T-helper 2 cell treated with Interferon-gamma antibody and Interleukin-4, amounts not matched to agents 5 μg/mL and 100 μg/mL, for 36 hours (primary cell): ENCODE measurements around the gene SSNA1.

ENCODE experiments used
- DNase-seq: peaks from one replicate; pipeline ENCODE4 v3.0.0; 2021; ENCODE audit warnings: low spot score
- H3K27ac Mint-ChIP-seq: one replicate; pipeline ENCODE4 v1.8.0; 2021; ENCODE audit warnings: mild to moderate bottlenecking, mixed read lengths
- H3K27me3 Mint-ChIP-seq: one replicate; pipeline ENCODE4 v1.8.0; 2021; ENCODE audit warnings: low read depth, mixed read lengths
- H3K36me3 Mint-ChIP-seq: one replicate; pipeline ENCODE4 v1.8.0; 2021; ENCODE audit warnings: low read depth, mixed read lengths
- H3K4me1 Mint-ChIP-seq: one replicate; pipeline ENCODE4 v1.8.0; 2021; ENCODE audit warnings: low read depth, mixed read lengths
- H3K4me3 Mint-ChIP-seq: one replicate; pipeline ENCODE4 v1.8.0; 2022; ENCODE audit warnings: mild to moderate bottlenecking, moderate library complexity, mixed read lengths
- H3K9me3 Mint-ChIP-seq: one replicate; pipeline ENCODE4 v1.8.0; 2021; ENCODE audit warnings: mixed read lengths

Gene SSNA1

GRCh38 chr9:137148242-137148641, 40.2 kb upstream of the SSNA1 start:
- H3K4me1 Mint-ChIP-seq: peaks cover 4% of the 10 kb centered on the region
- H3K36me3 Mint-ChIP-seq: no peaks in the 10 kb centered on the region
- H3K4me3 Mint-ChIP-seq: no peak overlapping the region
- no peaks in the 10 kb centered on the region for H3K9me3 Mint-ChIP-seq
- no peak overlapping the region for H3K27ac Mint-ChIP-seq
- DNase-seq: no peak
- H3K27me3 Mint-ChIP-seq: no peaks in the 10 kb centered on the region

DNA sequence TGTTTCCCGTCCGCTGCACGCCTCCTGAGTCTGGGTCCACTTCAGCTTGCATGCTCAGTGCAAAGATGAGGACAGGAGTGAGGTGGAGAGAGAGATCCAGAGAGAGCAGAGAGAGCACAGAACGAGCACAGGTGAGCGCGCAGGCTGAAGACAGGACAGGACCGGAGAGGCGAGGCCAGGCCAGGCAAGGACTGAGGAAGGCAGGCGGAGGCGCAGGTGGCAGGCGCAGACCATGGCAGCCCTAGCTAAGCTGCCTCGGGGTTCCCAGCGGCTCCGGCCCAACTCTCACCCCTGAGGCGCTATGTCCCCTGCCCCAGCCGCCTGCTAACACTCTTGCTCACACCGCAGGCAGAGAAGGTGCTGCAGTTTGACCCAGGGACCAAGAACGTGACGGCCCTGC, 39.8 kb upstream of the SSNA1 start:
- Mint-ChIP-seq H3K36me3 (no peaks in the 10 kb centered on the region), H3K27ac (no peak overlapping the region), H3K9me3 (no peaks in the 10 kb centered on the region), H3K4me3 (no peak overlapping the region), H3K27me3 (no peaks in the 10 kb centered on the region), H3K4me1 (peaks cover 4% of the 10 kb centered on the region)
- DNase-seq: no peak

DNA sequence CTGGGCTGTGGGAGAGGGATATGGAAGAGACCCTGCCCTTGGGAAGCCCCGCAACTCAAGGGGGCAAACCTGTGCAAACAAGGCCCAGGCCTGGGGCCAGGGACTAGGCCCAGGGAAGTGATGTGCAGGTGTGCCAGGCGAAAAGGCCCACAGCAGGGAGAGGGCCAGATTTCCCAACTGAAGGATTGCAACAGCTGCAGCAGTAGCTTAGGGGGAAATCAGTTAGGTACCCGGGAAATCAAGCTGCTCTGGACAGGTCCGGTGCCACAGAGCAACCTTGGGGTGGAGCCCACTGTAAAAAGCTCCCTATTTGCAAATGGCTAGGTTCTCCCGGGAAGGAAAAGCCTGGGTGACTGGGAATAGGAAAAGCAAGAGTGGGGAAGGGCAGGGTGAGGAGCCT, 39.1 kb upstream of the SSNA1 start:
- Mint-ChIP-seq H3K36me3 (no peaks in the 10 kb centered on the region), H3K27ac (no peak overlapping the region), H3K4me3 (no peak overlapping the region), H3K4me1 (peaks cover 4% of the 10 kb centered on the region), H3K27me3 (no peaks in the 10 kb centered on the region), H3K9me3 (no peaks in the 10 kb centered on the region)
- DNase-seq: no peak

DNA sequence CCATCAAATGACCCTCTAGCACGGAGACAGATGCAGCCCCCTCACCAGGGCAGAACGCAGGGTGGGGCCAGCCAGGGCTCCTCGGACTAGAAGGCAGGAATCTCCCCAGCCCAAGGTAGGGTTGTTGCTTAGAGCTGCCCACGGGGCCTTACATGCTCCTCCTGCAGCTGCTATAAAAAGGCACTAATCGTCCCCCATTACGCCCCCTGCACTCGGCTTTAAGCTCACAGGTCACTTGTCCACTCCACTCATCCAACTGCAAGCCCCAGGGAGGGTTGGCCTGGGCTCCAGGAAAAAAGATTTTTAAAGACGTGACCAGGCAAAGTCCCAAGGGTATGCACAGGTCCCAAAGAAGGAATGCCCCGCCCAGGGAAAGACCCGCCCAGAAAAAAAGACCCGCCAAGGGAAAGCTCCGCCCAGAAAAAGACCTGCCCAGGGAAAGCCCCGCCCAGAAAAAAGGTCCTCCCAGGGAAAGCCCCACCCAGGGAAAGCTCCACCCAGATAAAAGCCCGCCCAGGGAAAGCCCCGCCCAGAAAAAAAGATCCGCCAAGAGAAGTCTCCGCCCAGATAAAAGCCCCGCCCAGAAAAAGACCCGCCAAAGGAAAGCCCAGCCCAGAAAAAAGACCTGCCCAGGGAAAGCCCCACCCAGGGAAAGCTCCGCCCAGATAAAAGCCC, 38.4 kb upstream of the SSNA1 start:
- H3K27ac Mint-ChIP-seq: no peak overlapping the region
- H3K36me3 Mint-ChIP-seq: no peaks in the 10 kb centered on the region
- peaks cover 3% of the 10 kb centered on the region for H3K27me3 Mint-ChIP-seq
- H3K4me3 Mint-ChIP-seq: no peak overlapping the region
- no peaks in the 10 kb centered on the region for H3K9me3 Mint-ChIP-seq
- H3K4me1 Mint-ChIP-seq: peaks cover 4% of the 10 kb centered on the region
- DNase-seq: no peak

- peak overlapping the region; percentile 54 for H3K27ac Mint-ChIP-seq
- H3K4me3 Mint-ChIP-seq: no peak overlapping the region
- H3K4me1 Mint-ChIP-seq: peaks cover 4% of the 10 kb centered on the region
- H3K9me3 Mint-ChIP-seq: no peaks in the 10 kb centered on the region
- DNase-seq: peak; percentile 55
- H3K27me3 Mint-ChIP-seq: peaks cover 3% of the 10 kb centered on the region
- no peaks in the 10 kb centered on the region for H3K36me3 Mint-ChIP-seq
These were observed 37.6 kb upstream of the SSNA1 start for GRCh38 chr9:137150617-137151457.

- H3K4me1 Mint-ChIP-seq: peaks cover 5% of the 10 kb centered on the region
- DNase-seq: no peak
- H3K27me3 Mint-ChIP-seq: peaks cover 11% of the 10 kb centered on the region
- no peak overlapping the region for H3K27ac Mint-ChIP-seq
- no peaks in the 10 kb centered on the region for H3K9me3 Mint-ChIP-seq
- no peak overlapping the region for H3K4me3 Mint-ChIP-seq
- H3K36me3 Mint-ChIP-seq: no peaks in the 10 kb centered on the region
These were observed 35.6 kb upstream of the SSNA1 start for GRCh38 chr9:137152844-137153405.

DNA sequence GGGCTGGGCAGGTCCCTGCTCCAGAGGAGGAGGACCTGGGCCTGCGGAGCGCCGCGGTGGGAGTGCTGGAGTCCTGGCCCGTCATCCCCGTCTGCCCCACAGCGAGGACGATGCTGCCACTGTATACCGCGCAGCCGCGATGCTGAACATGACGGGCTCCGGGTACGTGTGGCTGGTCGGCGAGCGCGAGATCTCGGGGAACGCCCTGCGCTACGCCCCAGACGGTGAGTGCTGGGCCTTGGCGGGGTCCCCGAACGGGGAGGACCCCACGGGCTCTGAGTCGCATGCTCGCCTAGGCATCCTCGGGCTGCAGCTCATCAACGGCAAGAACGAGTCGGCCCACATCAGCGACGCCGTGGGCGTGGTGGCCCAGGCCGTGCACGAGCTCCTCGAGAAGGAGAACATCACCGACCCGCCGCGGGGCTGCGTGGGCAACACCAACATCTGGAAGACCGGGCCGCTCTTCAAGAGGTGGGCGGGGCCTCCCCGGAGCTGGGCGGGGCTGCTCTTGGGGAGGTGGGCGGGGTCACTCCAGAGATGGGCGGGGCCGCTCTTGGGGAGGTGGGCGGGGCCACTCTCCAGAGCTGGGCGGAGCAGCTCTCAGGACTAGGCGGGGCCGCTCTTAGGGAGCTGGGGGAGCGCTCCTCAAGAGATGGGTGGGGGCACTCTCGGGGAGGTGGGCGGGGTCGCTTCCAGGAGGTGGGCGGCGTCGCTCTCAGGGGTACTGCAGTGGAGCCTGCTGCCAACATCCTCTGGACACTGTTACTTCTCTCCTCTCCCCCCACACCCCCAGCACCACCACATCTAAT, 31.7 kb upstream of the SSNA1 start:
- DNase-seq: peak; percentile 58
- H3K27me3 Mint-ChIP-seq: peaks cover 34% of the 10 kb centered on the region
- H3K27ac Mint-ChIP-seq: no peak overlapping the region
- peaks cover 6% of the 10 kb centered on the region for H3K4me1 Mint-ChIP-seq
- H3K4me3 Mint-ChIP-seq: peak overlapping the region; percentile 46
- H3K9me3 Mint-ChIP-seq: no peaks in the 10 kb centered on the region
- H3K36me3 Mint-ChIP-seq: no peaks in the 10 kb centered on the region

- no peak for DNase-seq
- no peaks in the 10 kb centered on the region for H3K9me3 Mint-ChIP-seq
- peaks cover 6% of the 10 kb centered on the region for H3K4me1 Mint-ChIP-seq
- no peaks in the 10 kb centered on the region for H3K36me3 Mint-ChIP-seq
- H3K27me3 Mint-ChIP-seq: peaks cover 36% of the 10 kb centered on the region
- no peak overlapping the region for H3K27ac Mint-ChIP-seq
- no peak overlapping the region for H3K4me3 Mint-ChIP-seq
These were observed 30.7 kb upstream of the SSNA1 start for GRCh38 chr9:137157618-137158415.

DNA sequence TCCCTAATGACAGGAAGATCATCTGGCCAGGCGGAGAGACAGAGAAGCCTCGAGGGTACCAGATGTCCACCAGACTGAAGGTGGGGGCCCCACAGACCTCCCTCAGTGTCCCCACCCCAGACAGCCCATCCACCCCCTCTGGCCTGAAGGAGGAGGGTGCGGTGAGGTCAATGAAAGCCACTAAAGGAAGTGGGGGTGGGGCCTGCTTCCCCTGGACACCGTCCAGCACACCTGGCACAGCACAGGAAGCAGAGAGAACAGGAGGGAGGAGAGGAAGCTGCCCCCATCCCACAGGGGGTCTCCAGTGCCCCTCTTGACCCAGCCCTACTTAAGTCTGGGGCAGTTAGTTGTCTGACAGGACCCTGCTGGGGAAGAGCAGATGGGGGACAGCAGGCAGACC, 29.9 kb upstream of the SSNA1 start:
- H3K36me3 Mint-ChIP-seq: no peaks in the 10 kb centered on the region
- no peak for DNase-seq
- peaks cover 6% of the 10 kb centered on the region for H3K4me1 Mint-ChIP-seq
- no peak overlapping the region for H3K4me3 Mint-ChIP-seq
- no peak overlapping the region for H3K27ac Mint-ChIP-seq
- H3K27me3 Mint-ChIP-seq: peaks cover 39% of the 10 kb centered on the region
- no peaks in the 10 kb centered on the region for H3K9me3 Mint-ChIP-seq

- H3K27ac Mint-ChIP-seq: no peak overlapping the region
- no peaks in the 10 kb centered on the region for H3K36me3 Mint-ChIP-seq
- peaks cover 6% of the 10 kb centered on the region for H3K4me1 Mint-ChIP-seq
- DNase-seq: no peak
- peaks cover 41% of the 10 kb centered on the region for H3K27me3 Mint-ChIP-seq
- no peaks in the 10 kb centered on the region for H3K9me3 Mint-ChIP-seq
- no peak overlapping the region for H3K4me3 Mint-ChIP-seq
These were observed 29.1 kb upstream of the SSNA1 start for GRCh38 chr9:137159105-137160053.

DNA sequence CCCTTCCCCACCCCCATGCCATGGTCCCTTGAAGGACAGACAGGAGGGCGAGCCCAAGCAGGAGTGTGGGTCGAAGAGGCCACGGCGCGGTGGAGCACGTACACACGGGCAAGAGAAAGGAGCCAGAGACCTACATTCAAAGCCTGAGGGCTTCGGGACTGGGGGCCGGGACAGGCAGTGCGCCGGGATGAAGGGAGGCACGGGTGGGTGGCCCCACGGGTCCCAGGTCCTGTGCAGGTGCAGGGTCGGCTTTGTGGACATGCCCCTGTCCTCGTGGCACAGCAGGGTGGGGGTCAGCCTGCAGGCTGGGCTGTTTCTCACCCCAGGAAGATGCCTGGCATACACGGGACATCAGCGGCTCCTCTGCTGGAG, 28.4 kb upstream of the SSNA1 start:
- Mint-ChIP-seq H3K27ac (no peak overlapping the region), H3K4me3 (no peak overlapping the region), H3K27me3 (peaks cover 38% of the 10 kb centered on the region), H3K4me1 (peaks cover 6% of the 10 kb centered on the region), H3K36me3 (no peaks in the 10 kb centered on the region), H3K9me3 (no peaks in the 10 kb centered on the region)
- no peak for DNase-seq

DNA sequence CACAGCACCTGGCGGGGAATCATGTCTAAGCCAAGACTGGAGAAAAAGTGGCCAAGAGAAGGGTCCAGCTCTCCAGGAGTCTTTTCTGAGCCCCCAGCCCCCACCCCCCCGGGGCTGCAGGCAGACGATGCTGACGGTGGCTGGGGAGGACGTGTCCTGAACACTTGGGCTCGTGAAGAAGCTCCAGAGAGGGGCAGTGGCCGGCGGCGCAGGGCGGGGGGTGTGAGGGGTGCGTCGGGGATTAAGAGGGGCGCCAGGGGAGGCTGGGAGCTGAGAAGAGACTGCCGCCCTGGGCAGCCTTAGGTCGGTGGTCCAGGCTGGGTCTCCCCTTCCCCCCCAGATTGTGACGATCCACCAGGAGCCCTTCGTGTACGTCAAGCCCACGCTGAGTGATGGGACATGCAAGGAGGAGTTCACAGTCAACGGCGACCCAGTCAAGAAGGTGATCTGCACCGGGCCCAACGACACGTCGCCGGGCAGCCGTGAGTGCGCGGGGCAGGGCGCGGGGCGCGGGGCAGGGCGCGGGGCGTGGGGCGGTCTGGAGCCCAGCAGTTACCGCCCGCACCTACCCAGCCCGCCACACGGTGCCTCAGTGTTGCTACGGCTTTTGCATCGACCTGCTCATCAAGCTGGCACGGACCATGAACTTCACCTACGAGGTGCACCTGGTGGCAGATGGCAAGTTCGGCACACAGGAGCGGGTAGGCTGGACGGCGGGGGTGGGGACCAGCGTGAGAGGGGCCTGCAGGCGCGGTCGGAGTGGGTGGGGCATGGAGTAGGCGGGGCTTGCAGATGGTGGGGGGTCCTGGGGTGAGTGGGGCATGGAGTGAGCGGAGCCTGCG, 27.5 kb upstream of the SSNA1 start:
- peaks cover 38% of the 10 kb centered on the region for H3K27me3 Mint-ChIP-seq
- no peak overlapping the region for H3K4me3 Mint-ChIP-seq
- H3K9me3 Mint-ChIP-seq: no peaks in the 10 kb centered on the region
- peaks cover 6% of the 10 kb centered on the region for H3K4me1 Mint-ChIP-seq
- H3K36me3 Mint-ChIP-seq: no peaks in the 10 kb centered on the region
- H3K27ac Mint-ChIP-seq: no peak overlapping the region
- no peak for DNase-seq
